ENCODE measurements around the gene IVNS1ABP.

GRCh38 chr1:185265314-185265713 lies 51.7 kb downstream of the IVNS1ABP start:
- TF ChIP-seq CTCF (IDR thresholded peaks at IDR 0.05) (no peak), POLR2A (IDR thresholded peaks at IDR 0.05) (no peak)

Measured in tibial nerve (tissue), 3 donors.